ENCODE measurements around the gene FAIM2. TPM values are rescaled to one million over a fixed set of nuclear protein-coding genes. Genes with fewer than 3 reads are reported as not detected.

The FAIM2 gene
- total and polyA plus RNA-seq, 2 experiments from 2014 or later, result 0.61 to 2.0 TPM

GRCh38 chr12:49892732-49893317 is 10.9 kb downstream of the FAIM2 start:
- no peak overlapping the region for H3K27ac ChIP-seq (ENCODE audit: low read depth)
- peaks cover 8% of the 10 kb centered on the region; the same call in 1 of the 2 replicates for H3K4me1 ChIP-seq (ENCODE audit: insufficient read depth)
- Mint-ChIP-seq H3K4me3 (no peak overlapping the region), H3K27ac (no peak overlapping the region), H3K27me3 (ENCODE audit: insufficient read depth, low read depth, poor library complexity) (peaks cover 11% of the 10 kb centered on the region), H3K36me3 (ENCODE audit: low read depth) (no peaks in the 10 kb centered on the region), H3K9me3 (no peaks in the 10 kb centered on the region), H3K4me1 (peaks cover 15% of the 10 kb centered on the region)
- H2AFZ ChIP-seq, result no peak overlapping the region
- H3K27me3 ChIP-seq (ENCODE audit: insufficient read depth), result no peaks in the 10 kb centered on the region
- H3K4me3 ChIP-seq, result no peak overlapping the region
- DNase-seq (ENCODE audit: low spot score), result no peak
- no peaks in the 10 kb centered on the region for H3K79me2 ChIP-seq (replicated peaks; ENCODE audit: insufficient read depth)
- no peak overlapping the region for H3K4me2 ChIP-seq
- no peak for TF ChIP-seq JUNB (IDR thresholded peaks at IDR 0.05; ENCODE audit: unreplicated experiment)
- TF ChIP-seq, protein P1, sequence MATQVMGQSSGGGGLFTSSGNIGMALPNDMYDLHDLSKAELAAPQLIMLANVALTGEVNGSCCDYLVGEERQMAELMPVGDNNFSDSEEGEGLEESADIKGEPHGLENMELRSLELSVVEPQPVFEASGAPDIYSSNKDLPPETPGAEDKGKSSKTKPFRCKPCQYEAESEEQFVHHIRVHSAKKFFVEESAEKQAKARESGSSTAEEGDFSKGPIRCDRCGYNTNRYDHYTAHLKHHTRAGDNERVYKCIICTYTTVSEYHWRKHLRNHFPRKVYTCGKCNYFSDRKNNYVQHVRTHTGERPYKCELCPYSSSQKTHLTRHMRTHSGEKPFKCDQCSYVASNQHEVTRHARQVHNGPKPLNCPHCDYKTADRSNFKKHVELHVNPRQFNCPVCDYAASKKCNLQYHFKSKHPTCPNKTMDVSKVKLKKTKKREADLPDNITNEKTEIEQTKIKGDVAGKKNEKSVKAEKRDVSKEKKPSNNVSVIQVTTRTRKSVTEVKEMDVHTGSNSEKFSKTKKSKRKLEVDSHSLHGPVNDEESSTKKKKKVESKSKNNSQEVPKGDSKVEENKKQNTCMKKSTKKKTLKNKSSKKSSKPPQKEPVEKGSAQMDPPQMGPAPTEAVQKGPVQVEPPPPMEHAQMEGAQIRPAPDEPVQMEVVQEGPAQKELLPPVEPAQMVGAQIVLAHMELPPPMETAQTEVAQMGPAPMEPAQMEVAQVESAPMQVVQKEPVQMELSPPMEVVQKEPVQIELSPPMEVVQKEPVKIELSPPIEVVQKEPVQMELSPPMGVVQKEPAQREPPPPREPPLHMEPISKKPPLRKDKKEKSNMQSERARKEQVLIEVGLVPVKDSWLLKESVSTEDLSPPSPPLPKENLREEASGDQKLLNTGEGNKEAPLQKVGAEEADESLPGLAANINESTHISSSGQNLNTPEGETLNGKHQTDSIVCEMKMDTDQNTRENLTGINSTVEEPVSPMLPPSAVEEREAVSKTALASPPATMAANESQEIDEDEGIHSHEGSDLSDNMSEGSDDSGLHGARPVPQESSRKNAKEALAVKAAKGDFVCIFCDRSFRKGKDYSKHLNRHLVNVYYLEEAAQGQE (IDR thresholded peaks at IDR 0.05; ENCODE audit: unreplicated experiment), result no peak
- TF ChIP-seq POLR2AphosphoS5 (IDR thresholded peaks at IDR 0.05; ENCODE audit: low read depth), result no peak
- no peak for TF ChIP-seq STAT1 (IDR thresholded peaks at IDR 0.05; ENCODE audit: unreplicated experiment)
- TF ChIP-seq NANOG (IDR thresholded peaks at IDR 0.05; ENCODE audit: borderline replicate concordance), result no peak
- no peak for TF ChIP-seq ZNF114 (CRISPR knock-in tag; IDR thresholded peaks at IDR 0.05)
- TF ChIP-seq CTCF (conservative IDR thresholded peaks at IDR 0.05; ENCODE audit: low read depth in 2 of 2), result no peak
- no peak for ATAC-seq
- no peaks in the 10 kb centered on the region for H3K9me2 ChIP-seq (ENCODE audit: insufficient read depth)
- H3K36me3 ChIP-seq (ENCODE audit: insufficient read depth), result no peaks in the 10 kb centered on the region
- H3F3A ChIP-seq (replicated peaks; ENCODE audit: low read depth), result no peaks in the 10 kb centered on the region
- no peaks in the 10 kb centered on the region for H4K20me1 ChIP-seq (replicated peaks; ENCODE audit: insufficient read depth)

- no peak overlapping the region for H3K4me3 Mint-ChIP-seq
- TF ChIP-seq JUNB (IDR thresholded peaks at IDR 0.05; ENCODE audit: unreplicated experiment), result no peak
- H3K27me3 ChIP-seq (ENCODE audit: insufficient read depth), result no peaks in the 10 kb centered on the region
- no peak for ATAC-seq
- peaks cover 11% of the 10 kb centered on the region for H3K27me3 Mint-ChIP-seq (ENCODE audit: insufficient read depth, low read depth, poor library complexity)
- peaks cover 8% of the 10 kb centered on the region; the same call in 1 of the 2 replicates for H3K4me1 ChIP-seq (ENCODE audit: insufficient read depth)
- no peak overlapping the region for H3K4me2 ChIP-seq
- no peaks in the 10 kb centered on the region for H3F3A ChIP-seq (replicated peaks; ENCODE audit: low read depth)
- H3K4me1 Mint-ChIP-seq, result peaks cover 16% of the 10 kb centered on the region
- no peak overlapping the region for H3K27ac ChIP-seq (ENCODE audit: low read depth)
- H2AFZ ChIP-seq, result no peak overlapping the region
- DNase-seq (ENCODE audit: low spot score), result no peak
- no peaks in the 10 kb centered on the region for H3K79me2 ChIP-seq (replicated peaks; ENCODE audit: insufficient read depth)
- no peaks in the 10 kb centered on the region for H3K36me3 Mint-ChIP-seq (ENCODE audit: low read depth)
- no peak overlapping the region for H3K4me3 ChIP-seq
- no peaks in the 10 kb centered on the region for H4K20me1 ChIP-seq (replicated peaks; ENCODE audit: insufficient read depth)
- no peaks in the 10 kb centered on the region for H3K9me2 ChIP-seq (ENCODE audit: insufficient read depth)
- no peaks in the 10 kb centered on the region for H3K9me3 Mint-ChIP-seq
- H3K36me3 ChIP-seq (ENCODE audit: insufficient read depth), result no peaks in the 10 kb centered on the region
- H3K27ac Mint-ChIP-seq, result no peak overlapping the region
Observed at GRCh38 chr12:49892084-49892731, 11.5 kb downstream of the FAIM2 start.

Data from GM23338 (cell line).